NCI-H146 treated with DMSO at 0.1 percent for 48 hours (cell line): ENCODE data around the gene DDX1.
"Not testable (repeated sequence)": the region's sequence is repeated elsewhere in the genome, so short reads cannot be mapped to it uniquely, and the experiment has no call there.

Experiments used
- DNase-seq: peaks from one replicate; lab custom pipeline; 2025; ENCODE audit not compliant: unreplicated experiment; lab: John Stamatoyannopoulos, UW

The DDX1 gene

DNA sequence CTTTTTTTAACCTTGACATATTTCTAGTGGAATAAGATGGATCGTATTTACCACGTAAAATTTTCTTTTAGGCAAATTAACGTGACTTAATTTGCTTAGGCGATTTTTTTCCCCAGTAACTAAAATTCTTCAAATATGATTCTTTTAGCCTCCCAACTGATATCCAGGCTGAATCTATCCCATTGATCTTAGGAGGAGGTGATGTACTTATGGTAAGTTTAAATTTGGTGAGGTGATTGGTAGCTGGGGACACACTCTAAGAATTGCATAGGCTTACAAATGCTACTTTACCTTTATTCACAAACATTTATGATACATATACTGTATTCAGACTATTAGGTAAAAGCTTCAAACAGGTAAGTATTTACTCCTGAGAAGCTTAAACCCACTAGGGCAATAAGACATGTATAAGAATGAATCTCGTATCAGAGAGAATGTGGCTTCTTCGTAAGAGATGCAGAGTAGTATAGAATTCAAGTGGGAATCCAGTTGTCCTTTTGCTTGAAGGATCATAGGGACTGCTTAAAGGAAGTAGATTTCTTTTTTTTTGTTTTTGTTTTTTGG lies 3.8 kb downstream of the DDX1 start:
- no peak for DNase-seq

DNA sequence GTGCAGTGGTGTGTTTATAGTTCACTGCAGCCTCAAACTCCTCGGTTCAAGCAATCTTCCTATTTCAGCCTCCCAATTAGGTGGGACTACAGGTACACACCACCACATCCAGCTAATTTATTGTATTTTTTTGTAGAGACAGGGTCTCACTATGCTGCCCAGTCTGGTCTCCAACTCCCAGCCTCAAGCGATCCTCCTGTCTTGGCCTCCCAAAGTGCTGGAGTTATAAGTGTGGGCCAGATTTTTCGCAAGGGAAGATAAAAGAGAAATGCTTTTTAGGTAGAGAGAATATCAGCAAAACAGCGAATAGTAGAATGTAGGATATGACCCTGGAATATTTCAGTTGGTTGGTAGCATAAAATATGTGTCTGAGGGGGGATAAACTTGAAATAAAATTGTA lies 4.3 kb downstream of the DDX1 start:
- no peak for DNase-seq

DNA sequence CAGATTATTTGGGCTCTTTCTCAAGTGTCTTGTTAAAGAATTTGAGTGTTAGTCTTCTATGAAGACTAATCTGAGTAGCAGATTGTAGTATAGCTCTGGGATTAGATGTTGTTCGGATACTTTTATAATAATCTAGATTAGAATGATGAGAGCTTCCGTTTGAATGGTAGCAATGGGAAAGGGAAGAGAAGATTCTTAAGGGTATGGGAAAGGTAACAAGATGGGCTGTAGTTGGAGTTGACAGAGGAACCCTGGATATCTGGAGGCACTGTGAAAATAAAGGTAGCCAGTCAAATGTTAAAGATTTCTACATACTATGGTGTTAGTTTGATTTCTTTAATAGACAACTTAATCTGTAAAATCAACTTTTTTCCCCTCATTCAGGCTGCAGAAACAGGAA lies 4.7 kb downstream of the DDX1 start:
- no peak for DNase-seq

DNA sequence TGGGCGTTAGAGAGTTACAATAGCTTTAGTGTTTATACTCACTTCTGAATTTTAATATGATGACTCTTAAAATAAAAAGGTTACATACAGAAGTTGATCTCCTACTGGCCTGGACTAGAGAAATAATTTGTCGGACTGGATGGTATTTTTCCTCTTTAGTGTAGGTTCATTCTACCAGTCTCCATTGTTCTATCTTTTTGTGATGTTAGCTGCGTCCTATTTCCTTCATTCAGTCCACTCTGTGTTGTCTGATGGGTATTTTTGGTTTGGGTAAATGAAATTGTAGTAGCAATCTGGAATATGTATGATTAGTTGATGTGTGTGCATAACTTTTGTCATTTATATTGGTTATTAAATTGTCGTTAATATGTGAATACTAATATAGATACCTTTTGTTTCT lies 5.3 kb downstream of the DDX1 start:
- DNase-seq = no peak

DNA sequence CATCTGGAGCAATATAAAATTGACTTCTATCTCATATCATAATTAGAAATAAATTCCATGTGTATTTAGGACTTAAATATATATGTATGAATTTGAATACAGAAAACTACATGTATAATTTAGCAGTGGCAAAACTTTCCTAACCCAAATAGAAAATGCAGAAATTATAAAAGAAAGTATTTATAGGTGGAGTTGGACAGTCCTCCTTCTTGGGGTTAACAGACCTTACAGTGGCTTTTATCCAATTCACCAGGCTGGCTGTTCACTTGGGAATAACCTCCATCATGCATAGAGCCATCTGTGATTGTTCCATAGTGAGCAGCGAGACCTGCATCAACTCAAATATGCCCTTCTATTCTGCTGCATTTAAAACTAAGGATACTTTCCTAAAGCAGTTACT lies 8.3 kb downstream of the DDX1 start:
- no peak for DNase-seq

DNA sequence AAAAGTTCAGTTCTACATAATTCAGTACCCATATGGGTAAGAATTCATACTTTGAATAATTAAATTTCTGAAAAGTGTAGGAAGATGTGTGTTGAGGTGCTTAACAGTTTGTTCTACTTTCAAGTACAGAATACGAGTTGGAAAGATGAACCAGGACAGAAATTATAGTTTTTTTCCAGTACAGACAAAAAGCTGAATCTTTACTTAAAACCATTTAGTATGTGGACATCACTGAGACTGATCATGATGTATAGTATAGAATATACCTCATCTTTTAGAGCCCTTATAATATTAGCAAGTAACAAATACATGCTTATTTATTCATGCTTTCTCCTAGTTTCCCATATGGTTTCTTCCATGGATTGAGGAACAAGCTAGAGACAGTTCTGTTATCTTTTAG lies 10.0 kb downstream of the DDX1 start:
- no peak for DNase-seq

DNA sequence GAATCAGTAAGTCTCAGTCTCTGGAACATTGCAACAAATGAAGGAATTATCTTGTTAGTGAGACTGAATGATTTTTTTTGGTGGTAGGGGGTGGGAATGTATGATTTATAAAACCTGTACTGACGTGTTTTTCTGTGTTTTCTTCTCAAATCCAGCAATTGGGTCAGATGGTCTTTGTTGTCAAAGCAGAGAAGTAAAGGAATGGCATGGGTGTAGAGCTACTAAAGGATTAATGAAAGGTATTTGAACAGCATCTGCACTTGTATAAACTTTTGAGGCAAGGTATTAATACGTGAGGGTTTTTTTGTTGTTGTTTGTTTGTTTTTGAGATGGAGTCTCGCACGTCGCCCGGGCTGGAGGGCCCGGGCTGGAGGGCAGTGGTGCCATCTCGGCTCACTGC lies 10.7 kb downstream of the DDX1 start:
- DNase-seq = no peak

DNA sequence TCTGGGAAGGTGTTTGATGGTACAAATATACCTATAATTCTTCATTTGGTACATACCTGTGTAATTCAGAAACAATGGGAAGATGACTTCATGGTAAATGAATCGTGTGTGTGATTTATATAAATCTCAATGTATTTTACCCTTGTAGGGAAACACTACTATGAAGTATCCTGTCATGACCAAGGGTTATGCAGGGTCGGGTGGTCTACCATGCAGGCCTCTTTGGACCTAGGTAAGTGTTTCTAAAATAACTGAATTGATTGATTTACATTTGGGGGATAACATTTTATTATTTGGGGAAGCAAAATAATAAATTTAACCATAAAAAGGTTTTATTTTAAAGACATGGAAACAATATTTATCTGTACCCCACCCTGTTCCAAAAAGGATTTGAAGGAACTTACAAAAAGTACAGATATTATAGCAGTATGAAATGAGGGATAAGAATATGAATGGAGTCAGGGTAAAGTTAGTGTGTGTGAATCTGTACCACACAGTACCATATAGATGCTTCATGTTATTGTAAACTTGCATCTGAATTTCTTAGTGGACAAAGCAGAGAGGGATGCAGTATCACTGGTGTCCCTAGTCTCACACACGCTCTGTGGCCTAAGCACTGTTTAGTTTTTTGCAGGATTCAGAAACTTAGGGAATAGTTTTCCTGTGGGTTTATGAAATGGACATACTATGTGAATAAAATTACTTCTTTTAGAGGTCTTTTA lies 11.5 kb downstream of the DDX1 start:
- no peak for DNase-seq

DNA sequence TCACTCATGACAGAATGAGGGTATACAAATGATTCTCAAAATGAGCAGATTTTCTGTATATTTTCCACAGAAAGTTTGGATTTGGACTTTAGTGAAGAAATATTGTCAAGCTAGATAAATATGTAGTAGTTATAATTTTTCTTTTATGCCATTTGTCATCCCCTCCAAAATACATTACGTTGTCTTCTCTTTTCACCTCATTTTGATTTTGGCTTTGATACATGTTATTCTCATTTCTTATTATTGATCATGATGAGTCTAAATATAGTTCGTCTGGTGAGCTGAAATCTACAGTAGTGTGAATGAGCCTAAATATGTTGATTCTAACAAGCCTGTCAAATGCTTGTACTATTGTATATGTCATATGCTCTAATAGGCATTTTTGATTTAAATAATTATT lies 12.3 kb downstream of the DDX1 start:
- DNase-seq = no peak

DNA sequence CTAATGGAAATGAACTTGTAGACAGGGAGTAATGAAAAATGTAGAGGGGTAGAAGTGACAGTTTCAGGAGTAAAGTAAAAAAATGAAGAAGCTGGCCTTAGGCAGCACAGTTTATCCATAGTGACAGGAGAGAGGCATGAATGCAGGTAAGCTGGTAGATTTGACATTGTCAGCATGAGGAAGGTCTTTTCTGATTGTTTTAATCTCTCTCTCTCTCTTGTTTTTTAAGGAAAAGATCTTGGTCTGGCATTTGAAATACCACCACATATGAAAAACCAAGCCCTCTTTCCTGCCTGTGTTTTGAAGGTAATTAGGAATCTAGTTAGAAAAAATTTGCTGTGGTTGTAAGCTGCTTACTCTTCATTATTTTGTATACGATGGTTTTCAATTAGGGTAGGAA lies 14.1 kb downstream of the DDX1 start:
- no peak for DNase-seq

DNA sequence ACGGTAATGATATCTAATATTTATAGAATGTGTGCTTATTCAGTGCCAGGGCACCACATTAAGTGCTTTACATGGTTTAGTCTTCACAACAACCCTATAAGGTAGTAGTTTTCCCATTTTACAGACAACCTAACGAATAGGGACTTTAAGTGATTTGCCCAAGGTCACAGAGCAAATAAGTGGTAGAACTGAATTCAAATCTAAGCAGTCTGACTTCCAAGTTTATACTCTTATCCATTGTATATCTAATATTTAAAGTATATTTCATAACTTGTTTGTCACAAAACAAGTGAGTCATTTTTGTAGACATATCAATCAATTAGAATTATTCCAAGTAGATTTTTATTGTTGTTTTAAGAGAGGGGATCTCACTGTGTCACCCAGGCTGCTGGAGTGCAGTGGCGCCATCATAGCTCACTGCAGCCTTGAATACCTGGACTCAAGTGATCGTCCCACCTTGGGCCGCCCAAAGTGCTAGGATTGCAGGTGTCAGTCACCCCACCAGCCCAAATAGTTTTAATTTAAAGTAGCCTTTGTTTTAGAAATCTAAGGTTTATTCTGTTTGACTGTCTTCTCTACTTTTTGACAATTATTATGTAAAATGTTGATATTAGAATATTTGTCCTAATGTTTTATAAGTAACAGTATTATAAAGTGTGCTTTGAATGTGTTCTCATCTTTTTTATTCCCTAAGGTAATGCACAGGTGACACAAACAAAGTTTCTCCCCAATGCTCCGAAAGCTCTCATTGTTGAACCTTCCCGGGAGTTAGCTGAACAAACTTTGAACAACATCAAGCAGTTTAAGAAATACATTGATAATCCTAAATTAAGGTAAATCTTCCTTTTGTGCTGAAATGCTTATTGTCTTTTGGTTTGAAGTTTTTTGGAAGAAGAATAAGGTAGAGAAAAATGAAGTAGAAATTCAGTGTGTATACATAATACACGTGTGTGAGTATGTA lies 15.1 kb downstream of the DDX1 start:
- no peak for DNase-seq

DNA sequence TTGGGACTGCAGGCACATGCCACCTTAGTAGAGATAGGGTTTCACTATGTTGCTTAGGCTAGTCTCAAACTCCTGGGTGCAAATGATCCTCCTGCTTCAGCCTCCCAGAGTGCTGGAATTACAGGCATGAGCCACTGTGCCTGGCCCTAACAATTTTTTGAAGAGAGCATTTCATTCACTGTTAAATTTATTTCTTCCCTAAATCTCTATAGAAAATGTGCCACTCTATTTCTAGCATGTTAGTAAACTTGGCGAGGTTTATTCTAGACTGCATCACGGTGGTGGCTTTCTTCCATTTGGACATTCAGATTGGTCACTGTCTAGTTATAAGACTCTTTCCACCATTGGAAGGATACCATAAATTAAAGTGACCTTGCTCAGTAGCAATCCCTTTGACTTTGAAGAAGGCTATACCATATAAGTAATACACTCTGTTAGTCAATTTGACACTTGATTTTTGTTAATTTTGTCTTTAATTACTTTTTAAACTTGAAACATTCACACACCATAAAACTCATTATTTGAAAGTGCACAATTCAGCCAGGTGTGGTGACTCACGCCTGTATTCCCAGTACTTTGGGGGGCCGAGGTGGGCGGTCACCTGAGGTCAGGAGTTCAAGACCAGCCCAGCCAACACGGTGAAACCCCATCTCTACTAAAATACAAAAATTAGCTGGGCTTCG lies 16.2 kb downstream of the DDX1 start:
- no peak for DNase-seq

DNA sequence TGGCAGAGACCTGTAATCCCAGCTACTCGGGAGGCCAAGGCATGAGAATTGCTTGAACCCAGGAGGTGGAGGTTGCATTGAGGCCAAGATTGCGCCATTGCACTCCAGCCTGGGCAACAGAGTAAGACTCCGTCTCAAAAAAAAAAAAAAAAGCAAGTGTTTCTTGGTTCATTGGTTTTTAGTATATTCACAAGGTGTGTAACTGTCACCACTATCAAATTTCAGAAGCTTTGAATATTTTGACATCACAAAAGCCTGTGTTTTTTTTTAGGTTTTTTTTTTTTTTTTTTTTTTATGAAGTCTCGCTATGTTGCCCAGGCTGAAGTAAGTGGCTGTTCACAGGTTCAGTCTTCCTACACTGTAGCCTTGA lies 16.7 kb downstream of the DDX1 start:
- no peak for DNase-seq

DNA sequence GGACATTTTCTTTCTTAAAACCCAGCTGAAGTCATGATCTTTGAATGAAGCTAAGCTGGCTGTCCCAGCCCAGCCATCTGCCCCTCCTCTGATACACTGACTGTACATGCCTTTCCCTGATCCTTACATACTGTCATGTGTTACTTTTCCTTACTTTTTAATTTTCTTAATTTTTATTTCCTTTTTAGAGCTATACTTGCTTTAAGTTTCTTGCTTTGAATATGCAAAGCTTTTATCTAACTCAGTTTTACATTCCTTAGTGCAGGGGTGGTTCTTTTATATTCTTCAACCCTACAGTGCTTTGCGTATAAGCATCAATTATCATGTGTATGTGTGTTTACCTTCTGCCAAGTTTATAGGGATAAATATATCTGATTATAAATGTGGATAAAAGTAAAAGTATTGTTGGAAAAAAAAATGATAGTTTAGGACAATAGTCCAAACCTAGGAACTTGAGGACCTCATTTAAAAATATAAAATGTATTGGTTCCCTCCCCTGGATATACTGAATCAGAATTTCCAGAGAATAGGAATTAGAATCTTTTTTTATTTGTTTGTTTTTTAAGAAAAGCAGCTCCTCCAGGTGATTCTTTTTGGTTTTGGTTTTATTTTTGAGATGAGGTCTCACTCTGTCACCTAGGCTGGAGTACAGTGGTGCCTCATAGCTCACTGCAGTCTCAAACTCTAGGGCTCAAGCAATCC lies 17.8 kb downstream of the DDX1 start:
- no peak for DNase-seq

DNA sequence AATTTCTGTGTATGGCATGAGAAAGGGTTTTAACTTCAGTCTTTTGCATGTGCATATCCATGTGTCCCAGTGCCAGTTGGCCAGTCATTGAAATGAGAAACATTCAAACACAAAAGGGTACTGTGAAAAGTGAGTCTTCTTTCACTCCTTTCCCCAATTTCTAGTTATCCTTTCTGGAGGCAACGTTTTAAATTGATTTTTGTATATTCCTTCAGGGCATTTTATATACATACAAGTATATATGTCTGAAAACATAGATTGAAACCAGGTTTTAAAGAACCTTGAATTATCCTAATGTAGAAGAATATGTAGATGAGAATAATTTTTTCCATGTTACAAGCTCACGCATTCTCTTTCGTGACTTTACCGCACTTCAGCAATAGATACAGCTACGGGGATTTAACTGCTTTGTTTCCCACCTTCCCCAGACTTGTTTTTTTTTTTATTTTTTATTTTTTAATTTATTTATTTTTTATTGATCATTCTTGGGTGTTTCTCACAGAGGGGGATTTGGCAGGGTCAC lies 18.8 kb downstream of the DDX1 start:
- no peak for DNase-seq

DNA sequence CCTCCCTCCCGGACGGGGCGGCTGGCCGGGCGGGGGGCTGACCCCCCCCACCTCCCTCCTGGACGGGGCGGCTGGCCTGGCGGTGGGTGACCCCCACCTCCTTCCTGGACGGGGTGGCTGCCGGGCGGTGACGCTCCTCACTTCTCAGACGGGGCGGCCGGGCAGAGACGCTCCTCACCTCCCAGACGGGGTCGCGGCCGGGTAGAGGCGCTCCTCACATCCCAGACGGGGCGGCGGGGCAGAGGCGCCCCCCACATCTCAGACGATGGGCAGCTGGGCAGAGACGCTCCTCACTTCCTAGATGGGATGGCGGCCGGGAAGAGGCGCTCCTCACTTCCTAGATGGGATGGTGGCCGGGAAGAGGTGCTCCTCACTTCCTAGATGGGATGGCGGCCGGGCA lies 20.4 kb downstream of the DDX1 start:
- DNase-seq = not testable (repeated sequence)

DNA sequence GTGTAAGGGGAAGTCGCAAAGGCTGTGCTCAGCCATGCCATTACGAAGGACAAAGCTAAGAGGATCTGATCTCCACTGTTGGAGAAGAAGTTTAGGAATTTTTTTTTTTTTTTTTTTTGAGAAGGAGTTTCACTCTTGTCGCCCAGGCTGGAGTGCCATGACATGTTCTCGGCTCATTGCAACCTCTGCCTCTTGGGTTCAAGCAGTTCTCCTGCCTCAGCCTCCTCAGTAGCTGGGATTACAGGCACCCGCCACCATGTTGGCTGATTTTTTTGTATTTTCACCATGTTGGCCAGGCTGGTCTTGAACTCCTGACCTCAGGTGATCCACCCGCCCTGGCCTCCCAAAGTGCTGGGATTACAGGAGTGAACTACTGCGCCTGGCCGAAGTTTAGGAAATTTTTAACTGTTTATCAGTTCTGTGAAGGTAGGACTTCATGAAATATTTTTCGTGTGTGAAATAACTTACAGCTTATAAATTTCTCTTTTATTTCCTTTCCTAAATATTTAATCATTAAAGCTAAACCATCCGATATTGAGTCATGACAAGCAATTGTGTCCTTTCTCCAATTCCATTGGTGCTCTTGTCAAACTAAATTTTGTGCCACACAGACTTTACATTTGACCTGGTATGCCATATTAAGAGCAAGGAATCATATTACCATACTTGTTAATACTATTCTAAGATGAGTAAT lies 22.2 kb downstream of the DDX1 start:
- no peak for DNase-seq

DNA sequence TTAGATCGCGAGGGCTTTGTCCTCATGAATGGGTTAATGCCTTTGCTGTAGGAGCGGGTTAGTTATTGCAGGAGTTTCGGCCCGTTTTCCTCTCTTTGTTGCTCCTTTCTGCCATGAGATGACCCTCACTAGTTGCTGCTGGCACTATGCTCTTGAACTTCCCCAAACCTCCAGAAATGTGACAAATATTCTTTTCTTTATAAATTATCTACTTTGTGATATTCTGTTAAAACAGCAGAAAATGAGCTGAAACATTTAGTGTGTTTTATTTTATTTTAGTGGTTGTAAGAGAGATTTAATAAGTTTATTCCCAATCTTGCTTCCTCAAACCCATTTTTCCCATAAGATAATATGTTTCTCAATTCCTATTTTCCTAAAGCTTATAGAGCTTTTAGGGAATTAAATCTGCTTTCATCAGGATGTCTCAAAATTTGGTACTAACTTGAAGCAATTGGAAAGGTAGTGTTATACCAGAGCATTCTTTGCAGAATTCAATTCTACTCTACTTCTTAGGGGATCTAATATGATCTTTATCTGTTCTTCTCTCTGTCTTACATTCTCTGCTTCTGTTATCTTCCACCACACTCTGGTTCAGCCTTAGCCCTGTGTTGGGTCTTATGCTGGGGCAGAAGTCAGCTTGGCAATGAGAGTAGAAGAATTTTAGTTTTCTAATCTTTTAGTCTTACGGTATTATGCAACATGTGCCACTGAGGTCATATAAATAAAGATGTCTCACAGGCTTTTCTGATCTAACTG lies 23.1 kb downstream of the DDX1 start:
- DNase-seq = no peak

DNA sequence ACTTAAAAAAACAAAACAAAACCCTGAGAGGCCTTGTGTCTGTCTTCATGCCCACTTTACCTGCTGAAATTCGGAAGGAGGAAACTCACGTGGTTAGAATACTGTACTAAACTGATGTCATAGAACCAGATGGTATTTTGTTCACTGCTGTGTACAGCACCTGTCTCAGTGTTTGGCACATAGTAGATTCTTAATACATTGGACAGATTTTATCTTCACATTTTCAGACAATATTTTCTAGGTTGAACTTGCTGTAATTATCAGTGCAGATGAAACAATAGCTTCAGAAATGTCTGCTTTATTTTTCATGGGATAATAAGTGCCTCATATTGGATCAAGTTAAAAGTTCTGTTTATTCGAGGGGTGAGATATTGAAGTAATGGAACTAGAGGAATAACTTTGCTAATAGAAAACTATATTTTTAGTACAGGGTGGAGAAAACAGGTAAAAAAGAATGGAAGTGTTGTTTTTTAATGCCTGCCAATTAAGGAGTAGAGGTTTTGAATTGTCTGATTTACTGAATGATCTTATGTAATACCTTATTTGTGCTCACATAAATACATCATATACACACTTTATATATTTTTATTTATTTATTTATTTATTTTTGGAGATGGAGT lies 23.7 kb downstream of the DDX1 start:
- DNase-seq = no peak
